ENCODE results near the gene MALT1.
"Not testable (repeated sequence)": the region's sequence is repeated elsewhere in the genome, so short reads cannot be mapped to it uniquely, and the experiment has no call there.

MALT1 gene

DNA sequence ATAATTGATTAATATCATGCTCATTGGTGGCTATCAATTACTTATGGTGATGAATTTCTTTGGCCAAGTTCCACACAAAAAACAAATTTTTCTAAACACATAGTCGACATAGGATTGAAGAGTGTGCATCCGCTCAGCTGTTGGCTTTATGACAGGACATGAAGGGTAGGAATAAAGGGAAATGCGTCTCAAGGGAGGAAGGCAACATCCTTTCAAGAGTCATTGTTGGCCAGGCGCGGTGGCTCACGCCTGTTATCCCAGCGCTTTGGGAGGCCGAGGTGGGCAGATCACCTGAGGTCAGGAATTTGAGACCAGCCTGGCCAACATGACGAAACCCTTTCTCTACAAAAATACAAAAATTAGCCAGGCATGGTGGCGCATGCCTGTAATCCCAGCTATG is 20.4 kb upstream of the MALT1 start:
- intact Hi-C loops (cut with DNase I); DNase-seq: not testable (repeated sequence)

DNA sequence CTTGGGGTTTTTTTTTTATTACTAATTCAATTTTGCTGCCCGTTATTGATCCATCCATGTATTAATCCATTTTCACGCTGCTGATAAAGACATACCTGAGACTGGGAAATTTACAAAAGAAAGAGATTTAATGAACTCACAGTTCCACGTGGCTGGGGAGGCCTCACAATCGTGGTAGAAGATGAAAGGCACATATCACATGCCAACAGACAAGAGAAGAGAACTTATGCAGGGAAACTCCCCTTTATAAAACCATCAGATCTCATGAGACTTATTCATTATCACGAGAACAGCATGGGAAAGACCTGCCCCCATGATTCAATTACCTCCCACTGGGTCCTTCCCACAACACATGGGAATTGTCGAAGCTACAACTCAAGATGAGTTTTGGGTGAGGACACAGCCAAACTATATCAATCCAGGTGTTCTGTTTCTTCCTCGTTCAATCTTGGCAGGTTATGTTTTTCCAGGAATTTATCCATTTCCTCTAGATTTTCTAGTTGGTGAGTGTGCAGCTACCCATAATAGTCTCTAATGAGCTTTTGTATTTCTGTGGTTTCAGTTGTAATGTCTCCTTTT is 18.0 kb upstream of the MALT1 start:
- intact Hi-C loops (cut with DNase I): not testable (repeated sequence)

DNA sequence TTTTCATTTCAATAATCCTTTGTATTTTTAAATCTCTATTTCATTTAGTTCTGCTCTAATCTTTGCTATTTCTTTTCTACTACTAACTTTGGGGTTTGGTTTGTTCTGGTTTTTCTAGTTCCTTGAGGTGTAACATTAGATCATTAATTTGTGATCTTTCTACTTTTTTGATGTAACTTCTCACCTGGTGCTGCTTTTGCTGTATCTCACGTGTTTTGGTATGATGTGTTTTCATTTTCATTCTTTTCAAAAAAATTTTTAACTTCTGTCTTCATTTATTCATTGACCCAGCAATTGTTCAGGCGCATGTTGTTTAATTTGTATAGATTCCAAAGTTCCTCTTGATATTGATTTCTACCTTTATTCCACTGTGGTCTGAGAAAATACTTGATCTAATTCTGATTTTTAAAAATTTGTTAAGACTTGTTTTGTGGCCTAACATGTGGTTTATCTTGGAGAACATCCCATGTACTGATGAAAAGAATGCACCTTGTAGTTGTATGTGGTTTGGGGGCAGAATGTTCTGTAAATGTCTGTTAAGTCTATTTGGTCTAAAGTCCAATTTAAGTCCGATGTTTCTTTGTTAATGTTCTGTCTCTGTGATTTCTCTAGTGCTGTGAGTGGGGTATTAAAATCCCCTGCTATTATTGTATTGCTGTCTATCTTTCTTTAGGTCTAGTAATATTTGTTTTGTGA is 17.3 kb upstream of the MALT1 start:
- no peak for DNase-seq
- intact Hi-C loops (cut with DNase I): no loop called here

More for the DNA sequence above, 18.0 kb upstream of the MALT1 start:
- DNase-seq: not testable (repeated sequence)

DNA sequence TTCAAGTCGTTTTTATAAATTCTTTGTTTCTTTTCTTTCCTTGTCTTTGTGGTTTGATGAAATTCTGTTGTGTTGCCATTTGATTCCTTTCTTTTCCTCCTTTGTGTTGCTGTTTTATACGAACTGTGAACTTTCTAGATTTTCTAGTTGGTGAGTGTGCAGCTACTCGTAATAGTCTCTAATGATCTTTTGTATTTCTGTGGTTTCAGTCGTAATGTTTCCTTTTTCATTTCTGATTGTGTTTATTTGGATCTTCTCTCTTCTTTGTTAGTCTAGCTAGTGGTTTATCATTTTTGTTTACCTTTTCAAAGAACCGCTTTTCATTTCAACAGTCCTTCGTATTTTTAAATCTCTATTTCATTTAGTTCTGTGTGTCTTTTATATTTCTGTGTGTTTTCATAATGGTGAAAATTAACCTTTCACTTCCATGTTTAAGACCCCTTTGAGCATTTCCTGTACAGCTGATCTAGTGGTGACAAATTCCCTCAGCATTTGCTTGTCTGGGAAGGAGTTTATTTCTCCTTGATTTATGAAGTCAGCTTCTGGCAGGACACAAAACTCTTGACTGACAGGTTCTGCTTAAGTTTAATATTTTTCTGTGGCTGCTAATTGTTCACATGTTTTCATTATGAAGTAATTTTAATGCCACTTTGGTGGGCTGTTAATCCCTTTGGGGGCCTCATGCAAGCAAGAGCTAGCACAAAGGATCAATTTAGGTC is 16.2 kb upstream of the MALT1 start:
- DNase-seq: no peak
- intact Hi-C loops (cut with DNase I): no loop called here

DNA sequence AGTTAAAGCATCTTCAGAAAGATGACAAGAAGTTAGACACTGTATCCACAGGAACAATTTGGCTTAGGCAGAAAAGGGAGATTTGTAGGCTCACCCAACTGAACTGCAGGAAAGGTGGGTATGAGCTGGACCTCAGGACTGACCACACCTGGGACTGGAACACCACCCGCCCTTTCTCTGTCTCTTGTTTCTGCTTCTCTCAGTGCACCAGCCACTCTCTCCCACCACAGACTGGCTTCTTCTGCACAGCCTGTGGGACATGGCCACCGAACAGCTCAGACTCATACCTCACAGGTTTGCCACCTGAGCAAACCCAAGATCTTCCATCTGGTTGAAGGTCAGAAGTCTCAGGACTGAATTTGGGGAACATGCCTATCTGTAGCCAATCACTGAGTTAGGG is 14.2 kb upstream of the MALT1 start:
- no peak for DNase-seq
- intact Hi-C loops (cut with DNase I): no loop called here

DNA sequence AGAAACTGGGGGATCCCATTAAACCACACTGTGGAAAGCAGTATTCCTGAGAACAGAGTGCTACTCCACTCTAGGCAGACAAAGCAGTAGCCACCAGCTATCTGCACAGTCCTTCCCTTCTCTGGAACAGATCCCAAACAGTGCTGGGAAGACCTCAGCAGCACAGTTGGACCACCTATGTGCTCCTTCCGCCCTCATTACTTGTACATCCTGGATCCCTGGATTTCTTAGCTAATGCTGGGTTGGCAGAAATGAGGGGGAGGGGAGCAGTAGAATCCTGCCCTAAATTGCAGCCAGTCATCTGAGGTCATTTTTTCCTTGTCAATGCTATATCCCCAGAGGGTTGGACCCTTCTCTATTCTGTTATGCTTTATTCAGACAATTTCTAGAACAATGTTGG is 13.8 kb upstream of the MALT1 start:
- intact Hi-C loops (cut with DNase I): no loop called here
- no peak for DNase-seq

DNA sequence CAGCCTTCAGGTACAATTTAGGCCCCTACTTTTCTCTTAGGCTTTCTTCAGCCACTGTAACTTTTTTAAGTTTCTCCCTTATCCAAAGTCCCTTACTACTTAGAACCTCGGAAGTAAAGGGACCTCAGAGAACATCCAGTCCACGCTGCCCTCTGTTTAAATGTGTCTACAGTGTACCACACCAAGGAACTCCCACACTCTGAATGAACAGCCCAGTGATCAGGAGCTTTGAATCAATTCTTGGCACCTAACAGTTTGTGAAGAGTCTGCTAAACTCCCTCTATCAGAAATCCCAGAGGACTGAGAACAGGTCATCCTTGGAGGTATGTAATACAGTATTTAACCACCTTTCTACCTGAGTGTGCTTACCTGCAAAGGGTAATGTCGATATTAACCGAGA is 11.6 kb upstream of the MALT1 start:
- intact Hi-C loops (cut with DNase I): no loop called here
- no peak for DNase-seq

DNA sequence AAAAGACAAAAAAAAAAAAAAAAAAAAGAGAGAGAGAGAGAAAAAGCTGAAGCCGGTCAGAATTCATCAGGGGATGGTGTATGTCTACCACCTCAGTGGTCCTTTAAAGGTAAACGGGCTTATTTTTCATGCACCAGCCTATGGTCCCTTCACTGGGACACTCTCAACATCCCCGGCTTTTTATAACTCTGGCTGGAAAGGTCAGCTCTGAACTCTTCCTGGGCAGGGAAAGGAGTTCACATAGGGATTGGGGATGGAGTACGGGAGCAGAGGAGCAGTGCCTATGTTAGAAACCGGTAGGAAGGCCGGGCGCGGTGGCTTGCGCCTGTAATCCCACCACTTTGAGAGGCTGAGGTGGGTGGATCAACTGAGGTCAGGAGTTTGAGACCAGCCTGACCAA is 10.3 kb upstream of the MALT1 start:
- intact Hi-C loops (cut with DNase I): no loop called here
- DNase-seq: no peak

DNA sequence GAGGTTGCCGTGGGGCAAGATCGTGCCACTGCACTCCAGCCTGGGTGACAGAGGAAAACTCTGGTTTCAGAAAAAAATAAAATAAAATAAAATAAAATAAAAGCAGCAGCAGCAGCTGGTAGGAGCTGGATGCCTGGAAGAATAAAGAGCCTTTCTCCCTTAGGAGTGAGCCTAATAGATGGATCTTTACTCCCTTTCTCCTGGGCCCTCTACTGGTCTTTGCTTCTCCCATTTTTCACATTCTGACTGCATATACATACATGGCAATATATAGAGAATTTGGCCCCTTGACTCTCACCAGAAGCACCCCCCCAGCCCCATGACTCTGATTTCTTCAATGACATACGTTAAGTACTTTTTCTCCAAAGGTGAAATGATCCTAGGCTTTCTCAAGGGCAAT is 9.8 kb upstream of the MALT1 start:
- no peak for DNase-seq
- intact Hi-C loops (cut with DNase I): no loop called here

DNA sequence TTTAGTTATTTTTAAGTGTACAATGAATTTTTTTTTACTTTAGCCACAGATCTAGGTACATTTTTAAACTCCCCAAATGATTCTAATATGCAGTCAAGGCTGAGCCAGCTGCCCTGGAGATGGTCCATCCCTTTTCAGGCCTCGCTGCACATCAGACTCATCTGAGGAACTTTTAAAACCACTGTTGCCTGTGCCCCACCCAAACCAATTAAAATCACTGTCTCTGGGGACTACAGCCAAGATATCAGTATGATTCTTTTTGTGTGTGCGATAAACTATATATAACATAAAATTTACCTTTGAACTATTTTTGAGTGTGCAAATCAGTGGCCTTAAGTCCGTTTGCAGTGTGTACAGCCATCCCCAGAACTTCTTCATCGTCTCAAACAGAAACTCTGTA is 9.1 kb upstream of the MALT1 start:
- DNase-seq: no peak
- intact Hi-C loops (cut with DNase I): no loop called here

DNA sequence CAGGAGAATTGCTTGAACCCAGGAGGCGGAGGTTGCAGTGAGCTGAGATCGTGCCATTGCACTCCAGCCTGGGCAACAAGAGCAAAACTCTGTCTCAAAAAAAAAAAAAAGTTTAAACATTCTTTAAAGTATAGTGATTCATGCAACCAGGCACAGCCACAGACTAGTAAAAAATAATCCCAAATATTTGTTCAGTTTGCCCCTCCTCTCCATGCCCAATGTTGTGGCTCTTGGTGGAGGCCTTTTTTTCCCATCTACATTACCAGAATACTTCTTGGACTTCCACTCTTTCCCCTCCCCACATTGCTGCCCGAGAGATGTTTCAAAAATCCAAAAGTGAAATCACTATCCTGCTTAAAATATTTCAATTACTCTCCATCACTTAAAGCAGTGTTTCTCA is 5.1 kb upstream of the MALT1 start:
- intact Hi-C loops (cut with DNase I): no loop called here

DNA sequence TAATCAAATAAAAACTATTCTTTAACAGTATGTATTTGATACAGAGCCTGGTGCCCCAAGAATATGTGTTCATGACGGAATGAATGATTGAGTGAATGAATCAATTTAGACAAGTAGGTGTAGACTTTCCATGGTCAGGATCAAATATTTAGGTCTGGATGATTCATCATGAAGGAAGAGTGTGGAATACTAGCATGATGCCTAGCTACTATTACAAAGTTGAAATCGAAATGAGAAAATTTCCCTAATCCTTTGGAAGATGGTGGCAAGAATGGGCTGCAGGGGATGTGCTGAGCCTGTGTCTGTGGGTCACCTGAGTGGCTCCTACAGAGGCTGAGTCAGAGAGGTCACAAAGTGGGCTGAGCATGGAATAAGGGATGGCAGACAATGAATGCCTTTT is 3.1 kb upstream of the MALT1 start:
- intact Hi-C loops (cut with DNase I): no loop called here
- no peak for DNase-seq

More for the DNA sequence above, 5.1 kb upstream of the MALT1 start:
- DNase-seq: no peak

DNA sequence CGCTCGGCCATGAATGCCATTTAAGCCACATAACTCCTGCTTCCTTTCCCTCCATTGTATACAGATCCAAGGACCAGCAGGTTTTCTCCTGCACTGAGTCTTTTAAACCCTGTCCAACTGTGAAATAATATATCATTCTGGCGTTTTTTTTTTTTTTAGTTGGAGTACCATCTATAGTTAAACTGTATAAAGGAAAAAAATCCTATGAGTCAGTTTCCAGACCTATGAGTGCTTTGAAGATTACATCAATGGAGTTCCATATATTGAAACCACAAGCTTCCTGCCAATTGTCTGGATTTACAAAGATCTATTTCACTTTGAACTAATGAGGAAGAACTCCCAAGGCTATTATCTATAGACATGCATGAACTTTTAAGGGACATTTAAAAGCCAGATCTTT is 2.4 kb upstream of the MALT1 start:
- intact Hi-C loops (cut with DNase I): no loop called here

DNA sequence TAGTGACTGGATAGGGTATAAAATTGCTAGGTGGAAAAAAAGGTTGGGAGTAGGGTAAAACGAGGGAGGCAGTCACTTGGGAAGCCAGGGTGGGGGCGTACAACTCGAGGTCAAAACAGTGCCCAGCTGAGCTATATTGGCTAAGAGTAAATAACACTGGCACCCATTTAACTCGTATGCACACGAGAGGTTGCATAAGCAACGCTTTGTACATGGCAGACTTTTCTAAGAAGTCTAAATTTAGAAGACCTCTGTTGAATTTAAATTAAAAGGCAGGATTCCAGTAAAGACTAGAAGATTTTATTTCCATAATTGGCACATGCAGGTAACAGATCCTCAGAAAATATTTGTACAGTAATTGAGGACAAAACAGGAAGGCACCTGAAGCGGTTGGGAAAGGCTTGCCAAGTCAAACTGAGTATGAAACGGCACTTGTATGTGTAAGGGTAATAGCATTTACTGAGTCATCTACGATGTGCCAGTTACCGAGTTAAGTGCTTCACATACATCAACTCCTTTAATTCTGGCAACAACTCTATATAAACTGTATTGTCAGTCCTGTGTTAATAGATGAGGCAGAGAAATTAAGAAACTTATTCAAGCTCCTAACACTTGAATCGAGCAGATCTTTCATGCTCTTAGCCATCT is 1.4 kb upstream of the MALT1 start:
- DNase-seq: no peak
- intact Hi-C loops (cut with DNase I): no loop called here

More for the DNA sequence above, 2.4 kb upstream of the MALT1 start:
- no peak for DNase-seq

DNA sequence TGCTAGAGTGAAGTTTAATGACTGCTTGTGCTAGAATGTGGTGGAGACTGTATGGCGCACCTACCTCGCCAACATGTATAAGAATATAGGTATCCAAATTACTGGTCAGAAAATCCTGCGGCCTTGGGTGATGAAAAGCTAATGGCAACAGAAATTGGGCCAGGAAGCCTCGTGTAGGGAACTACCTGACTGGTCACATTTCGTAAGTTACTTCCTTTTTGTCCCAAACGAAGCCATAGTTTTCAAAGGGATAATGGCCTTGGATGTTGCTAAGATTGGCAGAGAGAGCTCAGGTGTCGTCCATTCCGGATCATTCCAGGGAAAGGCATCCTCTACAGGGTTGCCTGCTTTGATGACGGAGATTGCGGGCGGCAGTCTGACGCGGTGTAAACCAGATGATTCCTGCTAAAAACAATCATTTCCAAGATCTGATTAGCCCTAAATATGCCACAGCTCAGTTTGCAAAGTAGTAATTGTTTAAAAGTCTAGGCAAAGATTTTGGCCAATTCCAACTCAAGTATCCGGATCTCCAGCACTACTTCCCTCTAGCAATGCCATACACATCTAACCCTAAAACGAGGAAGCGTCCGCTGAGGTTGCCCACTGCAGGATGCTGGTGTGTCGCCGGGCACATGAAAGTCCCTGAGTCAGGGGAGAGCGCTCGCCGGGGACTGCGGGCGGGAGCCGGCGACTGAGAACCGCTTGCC is 708 bp upstream of the MALT1 start:
- peak in 1 of 10 donors; percentile 34 for DNase-seq
- intact Hi-C loops (cut with DNase I): no loop called here

DNA sequence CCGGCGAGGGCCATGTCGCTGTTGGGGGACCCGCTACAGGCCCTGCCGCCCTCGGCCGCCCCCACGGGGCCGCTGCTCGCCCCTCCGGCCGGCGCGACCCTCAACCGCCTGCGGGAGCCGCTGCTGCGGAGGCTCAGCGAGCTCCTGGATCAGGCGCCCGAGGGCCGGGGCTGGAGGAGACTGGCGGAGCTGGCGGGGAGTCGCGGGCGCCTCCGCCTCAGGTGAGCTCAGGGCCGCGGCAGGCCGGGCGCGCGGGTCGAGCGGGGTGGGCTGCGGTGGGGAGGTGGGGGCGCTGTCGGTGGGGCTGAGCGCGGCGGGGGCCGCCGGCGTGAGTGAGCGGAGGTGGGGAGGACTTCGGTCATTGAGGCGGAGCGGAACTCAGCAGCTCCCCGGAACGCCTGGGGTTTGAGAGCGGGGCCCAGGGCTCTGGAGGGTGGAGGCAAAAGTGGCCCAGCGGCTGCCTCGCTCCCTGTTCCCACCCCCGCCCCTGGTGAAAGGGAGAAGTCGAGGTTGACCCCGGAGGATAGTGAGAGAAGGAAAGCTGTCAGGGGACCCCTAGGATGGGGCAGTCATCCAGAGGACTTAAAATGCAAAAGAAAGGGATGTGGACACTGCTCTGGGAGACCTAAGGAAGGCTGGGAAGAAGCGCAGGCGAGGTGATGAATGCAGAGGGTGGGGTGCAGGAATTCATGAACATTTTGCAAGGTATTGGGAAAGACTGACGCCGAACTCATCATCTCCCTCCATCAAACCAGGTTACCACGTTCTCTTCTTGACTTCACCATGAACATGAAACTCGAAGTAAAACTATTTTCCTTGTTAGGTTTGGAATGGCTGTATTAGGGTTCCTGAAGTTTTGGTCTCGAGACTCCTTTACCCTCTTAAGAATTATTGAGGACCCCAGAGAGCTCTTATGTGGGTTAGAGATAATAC is 633 bp downstream of the MALT1 start:
- intact Hi-C loops (cut with DNase I): no loop called here
- DNase-seq: peak in 9 of 10 donors; percentile 16 to 87 (median 37)

DNA sequence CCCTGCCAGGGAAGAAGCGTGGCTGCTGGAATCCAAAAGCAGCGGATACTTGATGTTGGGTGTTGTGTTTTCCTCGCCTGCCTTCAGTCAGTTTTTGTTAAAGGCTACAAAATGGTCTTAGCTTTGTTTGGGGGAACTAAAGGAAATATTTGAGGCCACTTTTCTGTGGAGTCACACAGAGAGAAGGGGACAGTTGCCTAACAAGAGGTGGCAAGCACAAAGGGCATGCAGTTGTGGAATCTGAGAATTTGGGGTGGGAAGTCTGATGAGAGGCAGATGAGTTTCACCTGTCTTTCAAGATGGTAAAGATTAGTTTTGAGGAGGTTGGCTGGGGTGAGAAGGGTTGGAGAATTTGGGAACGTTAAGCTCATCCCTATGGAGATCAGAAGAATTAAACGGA is 2.9 kb downstream of the MALT1 start:
- no peak for DNase-seq

DNA sequence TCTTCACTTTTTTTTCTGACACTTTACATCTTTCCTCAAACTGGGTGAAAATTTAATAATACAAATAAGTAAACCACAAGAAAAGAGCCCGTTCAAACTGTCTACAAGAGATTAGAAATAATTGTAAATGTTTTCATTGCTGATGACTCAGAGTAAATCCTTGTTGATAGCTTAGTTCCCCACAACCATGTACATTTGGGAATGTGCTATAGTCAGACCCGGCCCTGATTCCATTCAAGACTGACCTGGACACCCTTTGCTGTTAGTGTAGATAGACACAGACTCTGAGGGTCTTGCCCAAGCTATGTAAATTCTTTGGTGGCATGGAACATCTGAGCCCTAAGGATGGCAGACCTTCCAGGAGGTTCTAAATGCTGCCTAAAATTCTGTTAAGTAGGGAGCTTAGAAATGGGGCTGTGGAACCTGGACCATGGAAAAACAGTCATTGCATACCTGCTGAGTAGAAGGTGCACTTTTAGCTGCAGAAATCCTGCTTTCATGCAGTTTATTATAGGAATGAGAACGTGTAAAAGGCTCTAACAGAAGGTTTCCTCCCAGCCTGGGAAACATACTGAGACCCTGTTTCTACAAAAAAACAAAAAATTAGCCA is 3.7 kb downstream of the MALT1 start:
- intact Hi-C loops (cut with DNase I): no loop called here
- DNase-seq: no peak

More for the DNA sequence above, 2.9 kb downstream of the MALT1 start:
- intact Hi-C loops (cut with DNase I): no loop called here

DNA sequence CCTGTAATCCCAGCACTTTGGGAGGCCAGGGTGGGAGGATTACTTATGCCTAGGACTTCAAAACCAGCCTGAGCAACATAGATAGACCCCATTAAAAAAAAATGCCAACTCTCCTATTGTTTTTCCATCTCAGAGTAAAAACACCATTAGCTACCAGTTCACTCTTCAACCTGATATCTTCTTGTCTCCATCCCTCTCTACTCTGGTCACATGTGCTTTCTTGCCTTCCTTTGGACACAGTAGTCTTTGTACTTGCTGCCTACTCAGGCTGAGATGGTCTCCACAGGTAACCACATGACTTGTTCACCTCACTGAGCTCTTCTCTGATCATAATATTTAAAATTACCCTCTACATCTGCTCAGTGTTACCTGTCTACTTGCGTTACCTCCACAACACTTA is 5.0 kb downstream of the MALT1 start:
- DNase-seq: no peak
- intact Hi-C loops (cut with DNase I): no loop called here

Data from posterior cingulate gyrus (tissue), 11 donors.